GM12891 (cell line): ENCODE measurements around the gene TBC1D8B.

Experiments
- PAX5 ChIP-seq: IDR thresholded peaks from 2 replicates; pipeline ENCODE4 v1.6.1; 2011; ENCODE audit warnings: low read length, moderate library complexity, mild to moderate bottlenecking; ENCODE audit not compliant: insufficient read depth, severe bottlenecking
- POLR2A ChIP-seq: IDR thresholded peaks from 2 replicates; pipeline ENCODE4 v1.6.1; 2011; ENCODE audit warnings: low read depth, low read length, control low read depth
- POLR2AphosphoS5 ChIP-seq: IDR thresholded peaks from 2 replicates; pipeline ENCODE4 v1.6.1; 2011; ENCODE audit warnings: low read depth, low read length, control low read depth
- TAF1 ChIP-seq: IDR thresholded peaks from 2 replicates; pipeline ENCODE4 v1.6.1; 2011; ENCODE audit warnings: low read depth, low read length, control low read depth

DNA sequence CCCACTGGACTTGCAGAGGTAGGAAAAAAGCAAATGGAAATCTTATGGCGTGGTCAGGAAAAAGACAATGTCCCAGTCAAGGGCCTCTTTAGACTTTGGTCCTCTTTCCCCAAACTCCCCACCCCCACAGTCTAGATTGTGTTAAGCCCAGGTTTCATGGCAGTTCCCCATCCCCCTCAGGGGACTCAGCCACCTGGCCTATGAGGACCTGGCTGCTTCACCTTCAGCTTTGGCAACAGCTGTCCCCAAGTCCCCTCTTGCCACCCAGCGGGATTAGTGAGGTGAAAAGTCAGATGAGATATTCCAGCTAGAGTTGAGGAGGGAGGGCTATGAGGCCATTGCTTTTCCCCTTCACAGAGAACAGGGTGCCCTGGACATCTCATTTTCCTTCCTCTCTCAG, 100.2 kb downstream of the TBC1D8B start:
- TF ChIP-seq POLR2AphosphoS5 (no peak), POLR2A (no peak), TAF1 (no peak), PAX5 (no peak)
